ENCODE results near the gene CREB5. TPM values are rescaled to one million over a fixed set of nuclear protein-coding genes. Genes with fewer than 3 reads are reported as not detected.
A peak's percentile ranks its signal among the peaks of the same experiment; 100 is the strongest.

Gene CREB5
- total RNA-seq, 1 donor from 2014 or later, result 13.6 TPM

DNA sequence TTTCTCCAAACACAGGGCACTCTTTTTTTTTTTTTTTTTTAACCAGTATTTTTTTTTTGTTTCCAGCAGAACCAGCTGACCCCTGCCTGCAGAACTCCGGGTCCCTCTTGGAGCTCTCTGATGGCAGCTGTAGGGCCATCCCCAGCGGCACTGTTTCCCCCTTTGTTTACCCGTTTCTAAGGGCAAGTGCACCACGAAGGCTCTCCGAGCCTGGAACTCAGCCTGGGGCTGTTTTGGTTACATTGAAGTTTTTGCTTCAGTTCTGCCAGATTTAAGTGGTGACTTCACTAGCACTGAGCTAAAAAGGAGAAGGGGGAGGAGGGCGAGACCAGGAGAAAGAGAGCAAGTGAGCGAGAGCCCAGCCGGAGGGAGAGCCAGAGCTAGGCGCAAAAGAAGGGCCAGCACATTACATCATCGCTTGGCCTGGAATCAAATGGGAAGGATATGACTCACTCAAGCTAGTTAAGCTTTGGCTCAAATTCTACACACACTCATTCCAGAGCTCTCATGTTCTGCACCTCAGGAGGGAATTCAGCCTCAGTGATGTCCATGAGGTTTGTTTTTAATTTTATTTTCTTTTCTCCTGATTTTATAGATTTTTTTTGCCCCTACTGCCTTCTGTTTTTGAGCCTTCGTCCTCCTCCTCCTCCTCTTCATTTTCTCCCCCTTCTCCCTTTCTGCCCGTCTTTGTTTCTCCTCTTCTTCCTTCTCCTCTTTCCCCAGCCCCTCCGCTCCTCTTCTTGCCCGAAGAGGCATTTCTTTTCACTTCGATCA, 273.5 kb downstream of the CREB5 start:
- TF ChIP-seq, protein P1, sequence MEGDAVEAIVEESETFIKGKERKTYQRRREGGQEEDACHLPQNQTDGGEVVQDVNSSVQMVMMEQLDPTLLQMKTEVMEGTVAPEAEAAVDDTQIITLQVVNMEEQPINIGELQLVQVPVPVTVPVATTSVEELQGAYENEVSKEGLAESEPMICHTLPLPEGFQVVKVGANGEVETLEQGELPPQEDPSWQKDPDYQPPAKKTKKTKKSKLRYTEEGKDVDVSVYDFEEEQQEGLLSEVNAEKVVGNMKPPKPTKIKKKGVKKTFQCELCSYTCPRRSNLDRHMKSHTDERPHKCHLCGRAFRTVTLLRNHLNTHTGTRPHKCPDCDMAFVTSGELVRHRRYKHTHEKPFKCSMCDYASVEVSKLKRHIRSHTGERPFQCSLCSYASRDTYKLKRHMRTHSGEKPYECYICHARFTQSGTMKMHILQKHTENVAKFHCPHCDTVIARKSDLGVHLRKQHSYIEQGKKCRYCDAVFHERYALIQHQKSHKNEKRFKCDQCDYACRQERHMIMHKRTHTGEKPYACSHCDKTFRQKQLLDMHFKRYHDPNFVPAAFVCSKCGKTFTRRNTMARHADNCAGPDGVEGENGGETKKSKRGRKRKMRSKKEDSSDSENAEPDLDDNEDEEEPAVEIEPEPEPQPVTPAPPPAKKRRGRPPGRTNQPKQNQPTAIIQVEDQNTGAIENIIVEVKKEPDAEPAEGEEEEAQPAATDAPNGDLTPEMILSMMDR (IDR thresholded peaks at IDR 0.05; ENCODE audit: unreplicated experiment), result no peak
- Mint-ChIP-seq H3K27ac (no peak overlapping the region), H3K27me3 (ENCODE audit: low read depth) (no peaks in the 10 kb centered on the region), H3K4me1 (peaks cover 2% of the 10 kb centered on the region), H3K36me3 (no peaks in the 10 kb centered on the region), H3K4me3 (no peak overlapping the region), H3K9me3 (no peaks in the 10 kb centered on the region)
- peak; percentile 78 to 86 for DNase-seq (ENCODE audit: low spot score in 2 of 2, unreplicated experiment in 2 of 2)

DNA sequence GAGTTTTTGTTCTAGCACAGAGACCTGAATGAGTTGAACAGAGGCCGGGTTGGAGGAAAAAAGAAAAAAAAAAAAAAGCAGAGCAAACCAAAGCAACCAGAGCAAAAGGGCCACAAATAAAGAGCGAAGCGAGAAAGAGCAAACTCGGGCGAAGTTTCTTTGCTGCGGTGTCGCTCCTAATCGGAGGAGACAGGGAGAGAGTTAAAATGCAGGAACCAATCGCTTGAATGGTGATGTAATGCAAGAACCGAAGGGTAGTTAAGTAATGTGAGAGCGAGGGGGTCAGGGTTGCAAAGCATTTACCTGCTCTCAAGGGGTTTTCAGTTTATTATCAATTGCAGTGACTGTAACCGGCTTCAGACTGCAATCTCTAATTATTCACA, 274.1 kb downstream of the CREB5 start:
- H3K4me1 Mint-ChIP-seq, result peaks cover 2% of the 10 kb centered on the region
- no peaks in the 10 kb centered on the region for H3K27me3 Mint-ChIP-seq (ENCODE audit: low read depth)
- H3K36me3 Mint-ChIP-seq, result no peaks in the 10 kb centered on the region
- no peak overlapping the region for H3K4me3 Mint-ChIP-seq
- no peak for DNase-seq (ENCODE audit: low spot score in 2 of 2, unreplicated experiment in 2 of 2)
- TF ChIP-seq, protein P1 (IDR thresholded peaks at IDR 0.05; ENCODE audit: unreplicated experiment), result no peak
- no peaks in the 10 kb centered on the region for H3K9me3 Mint-ChIP-seq
- no peak overlapping the region for H3K27ac Mint-ChIP-seq

GRCh38 chr7:28687537-28687936, 275.2 kb downstream of the CREB5 start:
- TF ChIP-seq, protein P1 (IDR thresholded peaks at IDR 0.05; ENCODE audit: unreplicated experiment), result no peak
- Mint-ChIP-seq H3K27ac (no peak overlapping the region), H3K27me3 (ENCODE audit: low read depth) (no peaks in the 10 kb centered on the region), H3K36me3 (no peaks in the 10 kb centered on the region), H3K9me3 (no peaks in the 10 kb centered on the region), H3K4me3 (no peak overlapping the region), H3K4me1 (peaks cover 2% of the 10 kb centered on the region)
- no peak for DNase-seq (ENCODE audit: low spot score in 2 of 2, unreplicated experiment in 2 of 2)

- H3K4me1 Mint-ChIP-seq, result no peaks in the 10 kb centered on the region
- H3K27ac Mint-ChIP-seq, result peak overlapping the region; percentile 24
- H3K4me3 Mint-ChIP-seq, result no peak overlapping the region
- H3K36me3 Mint-ChIP-seq, result no peaks in the 10 kb centered on the region
- TF ChIP-seq, protein P1 (IDR thresholded peaks at IDR 0.05; ENCODE audit: unreplicated experiment), result no peak
- no peak for DNase-seq (ENCODE audit: low spot score in 2 of 2, unreplicated experiment in 2 of 2)
- H3K27me3 Mint-ChIP-seq (ENCODE audit: low read depth), result no peaks in the 10 kb centered on the region
- H3K9me3 Mint-ChIP-seq, result no peaks in the 10 kb centered on the region
Observed at GRCh38 chr7:28688174-28688573, 275.9 kb downstream of the CREB5 start.

DNA sequence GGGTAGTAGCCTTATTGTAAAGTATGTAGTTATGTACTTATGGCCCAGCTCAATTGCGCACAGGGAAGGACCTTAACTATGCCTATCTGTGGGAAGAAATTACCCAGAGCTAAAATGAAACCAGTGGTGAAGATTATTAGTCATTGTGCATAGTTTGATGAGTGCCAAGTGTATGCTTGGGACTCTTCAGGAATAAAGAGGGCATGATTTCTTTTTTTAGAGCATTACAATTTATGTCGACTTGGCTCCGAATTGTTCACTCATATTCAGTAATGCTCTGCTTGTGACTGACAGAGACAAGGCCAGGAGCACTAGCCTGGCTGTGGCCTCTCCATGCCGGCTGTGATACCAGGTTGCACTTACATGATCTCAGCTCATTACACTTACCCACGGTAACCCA, 276.3 kb downstream of the CREB5 start:
- Mint-ChIP-seq H3K36me3 (no peaks in the 10 kb centered on the region), H3K27ac (peak overlapping the region; percentile 33), H3K4me3 (no peak overlapping the region), H3K4me1 (no peaks in the 10 kb centered on the region), H3K27me3 (ENCODE audit: low read depth) (no peaks in the 10 kb centered on the region), H3K9me3 (no peaks in the 10 kb centered on the region)
- TF ChIP-seq, protein P1 (IDR thresholded peaks at IDR 0.05; ENCODE audit: unreplicated experiment), result no peak
- no peak for DNase-seq (ENCODE audit: low spot score in 2 of 2, unreplicated experiment in 2 of 2)

Data from mesothelial cell of epicardium (in vitro differentiated cells).